Activated CD4-positive, alpha-beta T cell treated with anti-CD3 and anti-CD28 coated beads for 24 hours (primary cell): ENCODE results near the gene RPS6KA4.
"Not testable (repeated sequence)": the region's sequence is repeated elsewhere in the genome, so short reads cannot be mapped to it uniquely, and the experiment has no call there.

ENCODE experiments used
- DNase-seq, 2 donors: peaks; one replicate each; pipeline ENCODE4 v3.0.0-alpha.2; 2020; ENCODE audit warnings: low read depth in 2 of 2

The RPS6KA4 gene

DNA sequence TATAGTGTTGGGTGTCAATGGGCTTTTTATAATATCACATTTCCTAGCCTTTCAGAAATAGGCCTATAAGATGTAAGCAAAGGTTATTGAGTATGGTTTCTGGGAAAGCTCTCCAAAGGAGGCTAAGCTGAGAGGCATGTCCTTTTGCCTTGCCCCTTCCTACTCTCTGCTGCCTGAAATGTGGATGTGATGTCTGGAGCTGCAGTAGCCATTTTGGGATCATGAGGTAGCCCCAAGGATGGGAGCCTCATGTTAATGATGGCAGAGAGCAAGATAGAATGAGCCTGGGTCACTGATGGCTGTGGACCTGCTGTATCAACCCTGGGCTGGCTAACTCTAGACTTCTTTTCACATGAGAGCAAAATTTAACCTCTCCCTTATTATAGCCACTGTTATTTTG is 29.0 kb downstream of the RPS6KA4 start:
- DNase-seq = no peak

DNA sequence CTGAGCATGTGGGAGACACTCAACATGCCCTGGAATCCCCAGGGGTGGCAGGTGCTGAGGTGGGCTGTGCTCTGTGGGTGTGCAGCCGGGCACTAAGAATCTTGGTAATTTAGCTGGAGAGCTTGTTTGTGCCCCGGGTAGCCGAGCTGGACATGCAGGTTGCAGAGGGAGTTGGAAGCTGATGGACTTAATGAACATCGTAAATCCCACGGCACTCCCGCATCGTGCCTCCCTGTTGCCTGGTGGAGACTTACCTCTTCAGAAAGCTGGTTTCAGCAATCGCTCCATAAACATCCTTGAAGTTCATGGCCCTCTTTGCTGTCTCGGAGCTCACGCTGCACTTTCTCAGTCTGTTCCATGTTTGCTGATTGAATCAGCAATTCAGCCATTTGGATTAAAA is 29.9 kb downstream of the RPS6KA4 start:
- DNase-seq = no peak

DNA sequence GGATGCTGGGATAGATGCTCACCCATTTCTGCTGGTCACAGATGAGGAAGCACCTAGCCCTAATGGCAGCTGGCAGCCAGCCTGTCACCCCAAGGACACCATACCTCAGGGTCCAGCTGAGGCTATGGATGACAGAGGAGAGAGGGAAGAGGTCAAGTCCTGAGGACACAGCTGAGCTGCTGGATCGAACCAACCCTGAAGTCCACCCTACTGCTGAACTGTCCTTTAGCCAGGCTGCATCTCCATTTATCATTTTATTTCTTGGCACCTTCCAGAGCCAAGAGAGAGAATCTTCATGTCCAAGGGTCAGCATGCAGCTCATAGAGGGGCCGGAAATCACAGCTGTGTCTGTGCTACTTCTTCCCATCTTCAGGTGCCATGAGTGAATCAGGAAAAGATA is 30.9 kb downstream of the RPS6KA4 start:
- DNase-seq = no peak

DNA sequence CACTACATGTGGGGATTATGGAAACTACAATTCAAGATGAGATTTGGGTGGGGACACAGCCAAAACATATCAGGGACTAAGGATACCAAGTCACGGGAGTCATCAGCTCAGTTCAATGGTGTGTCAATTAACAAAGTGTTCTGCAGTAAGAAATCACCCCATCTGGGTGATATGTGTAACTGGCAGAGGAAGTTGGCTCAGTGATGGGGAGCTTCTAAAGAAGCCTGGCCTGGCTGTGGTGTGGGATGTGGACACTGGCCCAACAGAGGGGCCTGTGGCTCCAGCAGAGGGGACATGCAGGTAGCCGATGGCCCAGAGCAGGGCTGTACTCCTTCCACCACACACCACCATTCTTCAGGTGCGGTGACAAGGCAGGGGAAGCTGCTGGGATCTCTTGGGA is 31.6 kb downstream of the RPS6KA4 start:
- DNase-seq = no peak

DNA sequence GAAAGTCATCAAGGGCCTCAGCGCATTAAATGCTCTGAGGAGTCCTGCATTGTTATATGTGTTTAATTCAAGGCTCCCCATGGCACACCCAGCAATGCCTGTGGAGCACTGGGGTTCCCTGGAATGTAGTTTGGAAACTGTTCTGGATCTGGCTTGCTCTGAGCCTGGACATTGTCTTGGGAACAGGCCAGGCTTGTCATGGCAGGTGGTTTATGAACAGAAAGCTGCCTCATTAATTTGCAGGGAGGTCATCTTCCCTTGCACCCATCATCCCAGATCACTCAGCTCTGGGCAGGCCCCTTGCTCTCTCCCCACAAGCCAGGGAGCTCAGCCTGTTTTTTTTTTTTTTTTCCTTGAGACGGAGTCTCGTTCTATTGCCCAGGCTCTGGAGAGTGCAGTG is 32.9 kb downstream of the RPS6KA4 start:
- no peak for DNase-seq

DNA sequence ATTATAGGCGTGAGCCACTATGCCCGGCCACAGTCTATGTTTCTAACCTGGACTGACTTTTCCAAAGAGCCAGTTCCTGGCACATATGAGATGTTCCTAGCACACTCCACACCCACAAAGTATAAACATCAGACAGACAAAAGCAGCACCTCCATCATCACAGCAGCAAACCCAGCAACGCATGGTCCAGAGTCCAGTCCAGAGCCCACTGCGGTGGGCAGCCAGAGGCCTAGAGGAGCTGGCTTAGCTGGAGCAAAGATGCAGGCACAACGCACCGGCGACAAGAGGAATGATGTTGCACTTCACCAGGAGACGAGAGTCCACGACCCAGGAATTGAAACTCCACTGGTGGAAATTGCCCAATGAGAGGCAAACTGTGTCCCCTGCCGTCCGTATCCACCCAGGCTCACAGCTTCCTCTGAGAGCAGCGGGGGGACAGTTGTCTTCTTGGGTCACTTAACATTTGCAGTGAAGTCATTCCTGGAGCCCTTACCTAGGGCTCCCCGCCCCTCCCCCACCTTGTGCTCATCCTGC is 36.6 kb downstream of the RPS6KA4 start:
- DNase-seq = no peak

DNA sequence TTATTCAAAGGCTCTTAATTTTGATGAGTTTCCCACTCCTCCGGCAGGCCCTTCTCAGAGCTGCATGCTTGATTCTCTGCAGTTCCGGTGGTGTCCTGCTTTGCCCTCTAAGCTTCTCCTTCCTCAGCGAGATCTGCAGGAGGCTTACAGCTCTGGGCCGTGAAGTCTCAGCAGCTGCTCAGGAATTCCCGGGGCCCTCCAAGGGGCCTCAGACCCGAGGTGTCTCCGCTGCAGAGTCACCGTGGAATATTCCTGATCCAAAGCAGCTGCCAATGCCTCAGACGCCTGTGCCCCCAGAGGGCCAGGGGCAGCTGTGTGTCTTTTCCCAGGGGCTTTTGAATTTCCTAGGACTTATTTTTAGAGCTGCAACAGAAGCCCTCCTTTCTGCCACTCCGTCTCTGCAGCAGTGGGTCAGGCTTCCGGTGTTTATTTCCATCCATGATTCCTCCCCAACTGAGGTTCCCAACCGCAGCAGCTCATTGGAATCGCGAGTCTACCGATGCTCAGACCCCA is 37.2 kb downstream of the RPS6KA4 start:
- DNase-seq = no peak

DNA sequence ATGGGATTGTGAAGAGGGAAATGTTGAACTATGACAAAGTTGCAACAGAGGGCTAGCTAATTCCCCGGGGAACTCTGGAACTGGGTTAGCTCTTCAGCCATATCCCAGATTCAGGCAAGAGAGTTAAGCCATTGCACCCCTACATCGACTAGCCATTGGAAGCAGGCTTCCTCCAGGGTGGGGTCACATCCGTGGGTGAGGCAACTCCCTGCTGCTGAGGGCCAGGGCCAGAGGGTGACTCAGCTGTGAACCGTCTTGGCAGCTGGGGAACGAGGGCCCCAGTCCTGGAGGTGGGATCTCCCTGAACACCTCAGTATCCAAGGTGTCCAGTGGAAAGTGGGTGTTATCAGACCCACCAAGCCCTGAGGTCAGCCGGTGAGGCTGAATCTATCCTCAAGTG is 41.1 kb downstream of the RPS6KA4 start:
- DNase-seq = no peak

DNA sequence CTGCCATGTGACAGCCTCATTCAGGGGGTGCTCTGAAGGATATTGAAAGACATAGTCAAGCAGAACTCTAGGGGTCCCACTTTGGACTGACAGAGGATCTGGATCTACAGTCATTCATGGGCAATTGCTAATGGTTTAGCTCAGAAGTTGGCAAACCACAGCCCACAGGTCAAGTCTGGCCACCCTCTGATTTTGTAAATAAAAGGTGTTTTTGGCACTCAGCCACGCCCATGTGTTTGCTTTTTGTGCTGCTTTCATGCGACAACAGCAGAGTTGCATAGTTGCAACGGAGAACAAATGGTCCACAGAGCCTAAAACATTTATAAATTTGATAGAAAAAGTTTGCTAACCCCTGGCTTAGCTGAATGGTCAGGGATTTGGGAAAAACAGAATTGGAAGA is 41.7 kb downstream of the RPS6KA4 start:
- DNase-seq = no peak

DNA sequence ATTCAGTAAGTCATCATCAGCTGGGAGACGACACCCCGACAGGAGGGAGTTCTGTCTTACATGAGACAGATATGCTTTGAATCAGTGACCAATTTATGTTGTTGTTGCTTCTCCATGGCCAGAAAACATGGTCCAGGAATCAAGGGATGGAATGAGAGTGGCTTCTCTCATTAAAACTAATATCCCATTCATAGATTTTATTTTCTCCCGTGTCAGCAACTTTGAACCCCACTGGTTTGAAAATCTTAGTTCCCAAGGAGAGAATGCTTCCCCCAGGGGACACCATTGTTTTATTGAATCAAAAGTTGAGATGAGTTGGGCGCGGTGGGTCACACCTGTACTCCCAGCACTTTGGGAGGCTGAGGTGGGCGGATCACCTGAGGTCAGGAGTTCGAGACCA is 42.8 kb downstream of the RPS6KA4 start:
- DNase-seq = no peak

DNA sequence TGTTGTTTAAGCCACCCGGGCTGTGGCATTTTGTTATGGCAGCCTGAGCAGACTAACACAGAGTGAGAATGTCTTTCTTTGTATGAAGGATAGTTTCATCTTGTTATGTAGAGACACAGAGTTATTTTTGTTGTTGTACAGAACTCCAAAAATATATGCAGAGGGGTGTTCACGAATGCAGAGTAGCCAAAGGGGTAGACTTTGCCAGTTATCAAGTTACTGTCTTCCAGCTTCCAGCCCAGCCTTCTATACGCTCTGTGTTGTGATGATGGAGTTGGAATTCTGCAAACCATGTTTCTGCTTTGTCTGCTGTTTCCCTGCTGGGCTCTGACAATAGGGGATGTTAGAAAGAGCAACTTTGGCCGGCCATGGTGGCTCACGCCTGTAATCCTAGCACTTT is 44.1 kb downstream of the RPS6KA4 start:
- no peak for DNase-seq

DNA sequence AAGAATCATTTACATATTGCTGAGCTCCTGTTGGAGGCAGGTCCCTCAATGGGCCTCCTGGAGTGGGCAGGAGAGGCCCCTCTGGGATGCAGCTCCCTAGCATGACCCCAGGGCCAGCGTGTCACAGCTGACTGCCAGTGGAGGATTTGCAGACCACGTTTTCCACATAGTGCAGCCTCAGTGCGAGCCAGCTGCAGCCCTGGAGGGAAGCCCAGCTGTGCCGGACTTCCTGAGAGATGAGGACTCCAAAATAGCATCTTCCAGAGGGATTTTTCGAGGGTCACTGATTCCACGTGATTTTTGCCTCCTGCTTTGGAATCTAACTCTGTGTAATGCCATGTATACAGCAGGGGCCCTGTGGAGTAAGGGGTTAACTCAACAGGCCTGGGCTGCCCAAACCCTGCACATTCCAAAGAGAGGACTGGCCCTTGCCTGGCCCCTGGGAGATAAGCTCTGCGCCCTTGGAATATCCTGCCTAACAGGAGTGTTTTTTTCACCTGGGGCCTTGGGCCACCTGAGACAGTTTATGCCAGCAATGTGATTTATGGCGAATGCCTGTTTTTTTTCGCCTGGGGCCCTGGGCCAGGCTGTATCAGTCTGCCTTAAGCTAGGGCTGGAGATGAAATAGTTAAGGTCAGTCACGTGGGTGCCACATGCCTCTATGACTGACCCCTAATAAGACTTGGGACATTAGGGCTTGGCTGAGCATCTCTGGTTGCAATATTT is 47.4 kb downstream of the RPS6KA4 start:
- DNase-seq = no peak

DNA sequence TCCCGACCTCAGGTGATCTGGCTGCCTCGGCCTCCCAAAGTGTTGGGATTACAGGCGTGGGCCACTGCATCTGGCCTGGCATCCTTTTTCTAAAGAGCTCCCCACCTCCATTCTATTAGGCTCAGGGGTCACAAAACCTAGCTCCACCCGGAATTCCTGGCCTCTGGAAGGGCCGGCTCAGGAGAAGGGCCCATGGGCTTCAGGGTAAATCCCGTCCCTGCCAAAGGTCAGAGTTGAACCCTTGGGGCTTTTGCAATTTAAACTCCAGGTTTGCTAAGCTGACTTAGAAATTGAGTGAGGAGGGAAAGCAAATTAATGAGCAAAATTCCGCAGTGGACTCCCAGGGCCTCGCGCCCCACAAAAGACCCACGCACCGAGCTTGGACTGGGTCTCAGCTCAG is 48.3 kb downstream of the RPS6KA4 start:
- no peak for DNase-seq

DNA sequence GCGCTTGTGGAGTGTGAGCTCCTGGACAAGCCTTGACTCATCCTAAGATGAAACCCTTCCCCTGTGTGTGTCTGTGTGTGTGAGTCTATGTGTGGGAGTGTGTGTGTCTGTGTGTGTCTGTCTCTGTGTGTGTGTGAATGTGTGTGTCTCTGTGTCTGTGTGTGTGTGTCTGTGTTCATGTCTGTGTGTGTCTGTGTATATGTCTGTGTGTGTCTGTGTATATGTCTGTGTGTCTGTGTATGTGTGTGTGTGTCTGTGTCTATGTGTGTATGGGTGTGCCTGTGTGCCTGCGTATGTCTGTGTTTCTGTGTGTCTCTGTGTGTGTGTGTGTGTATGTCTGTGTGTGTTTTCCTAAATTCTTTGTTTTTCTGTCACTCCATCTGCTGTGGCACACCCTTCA is 48.7 kb downstream of the RPS6KA4 start:
- no peak for DNase-seq

DNA sequence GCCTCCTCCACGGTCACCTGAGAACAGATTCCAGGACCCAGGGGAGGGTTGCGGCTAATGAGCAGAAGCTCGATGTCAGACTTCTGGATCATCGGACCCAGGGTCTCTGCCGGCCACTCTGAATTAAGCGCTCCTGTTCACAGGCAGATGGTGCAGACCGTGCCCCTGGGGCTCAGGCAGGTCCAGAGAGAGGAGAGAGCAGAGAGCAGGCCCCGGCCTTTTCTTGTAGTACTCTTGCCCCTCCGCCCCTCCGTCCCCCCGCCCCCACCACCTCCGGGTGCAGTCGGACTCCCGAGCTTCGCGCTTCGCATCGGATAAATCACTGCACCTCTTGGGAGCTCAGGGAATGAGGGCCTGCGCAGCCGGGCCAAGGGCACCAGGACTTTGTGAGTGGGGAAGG is 50.3 kb downstream of the RPS6KA4 start:
- no peak for DNase-seq

DNA sequence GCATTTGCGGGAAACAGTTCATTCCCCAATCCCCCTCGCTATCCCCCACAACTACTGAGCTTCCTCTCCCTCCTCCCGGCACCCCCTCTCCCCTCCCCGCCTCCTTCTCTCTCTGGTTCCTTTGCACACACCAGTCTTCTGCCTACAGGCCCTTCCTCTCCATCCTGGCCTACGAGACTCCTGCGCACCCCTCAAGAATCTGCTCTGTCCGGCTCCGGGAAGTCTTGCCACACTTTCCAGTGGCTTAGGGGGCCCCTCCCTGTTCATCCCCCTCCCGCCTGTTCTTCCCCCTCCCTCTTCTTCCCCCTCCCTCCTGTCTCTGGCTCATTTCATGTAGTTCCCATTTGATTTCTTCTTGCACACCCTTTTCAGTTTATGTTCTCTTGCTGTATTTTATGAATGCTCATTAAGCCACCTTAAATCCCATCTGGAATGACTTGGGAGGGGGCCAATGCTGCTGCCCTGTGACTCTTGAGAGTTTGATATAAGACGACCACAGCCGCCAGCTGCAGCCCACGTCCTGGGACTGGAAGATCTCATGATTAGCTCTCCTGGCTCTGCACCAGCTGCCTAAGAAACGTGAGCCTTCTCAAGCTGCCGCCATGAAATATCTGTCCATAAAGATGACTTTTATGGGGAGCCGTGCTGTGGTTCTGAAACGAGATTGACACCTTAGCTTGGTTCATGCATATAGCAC is 50.9 kb downstream of the RPS6KA4 start:
- DNase-seq = no peak

DNA sequence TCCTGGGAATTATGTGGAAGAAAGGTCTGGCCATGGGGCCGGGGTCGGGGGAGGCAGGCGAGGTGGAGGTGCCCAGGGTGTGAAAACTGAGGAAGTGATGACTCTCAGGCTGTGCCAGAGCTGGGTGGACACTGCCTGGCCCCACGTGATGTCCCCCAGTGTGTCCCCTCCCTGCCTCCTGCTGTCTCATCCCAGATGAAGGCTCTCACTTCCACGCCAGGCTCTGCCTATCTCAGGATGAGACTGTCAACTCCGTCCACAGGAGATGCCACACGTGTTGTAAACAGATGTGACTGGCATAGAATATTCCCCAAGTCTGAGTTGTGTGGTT is 51.4 kb downstream of the RPS6KA4 start:
- DNase-seq = no peak

DNA sequence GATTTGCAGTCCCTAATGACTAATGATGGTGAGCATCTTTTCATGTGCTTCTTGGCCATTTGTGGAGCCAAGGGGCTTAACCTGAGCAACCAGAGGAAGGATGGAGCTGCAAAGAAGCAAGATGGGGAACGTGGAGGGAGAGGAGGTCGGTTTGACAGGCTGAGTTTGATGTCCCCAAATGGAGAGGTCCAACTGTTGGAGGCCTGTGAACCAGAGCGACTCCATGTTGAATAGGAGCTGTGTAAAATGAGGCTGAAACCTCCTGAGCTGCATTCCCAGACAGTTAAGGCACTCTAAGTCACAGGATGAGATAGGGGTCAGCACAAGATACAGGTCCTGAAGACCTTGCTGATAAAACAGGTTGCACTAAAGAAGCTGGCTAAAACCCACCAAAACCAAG is 54.5 kb downstream of the RPS6KA4 start:
- DNase-seq = no peak

DNA sequence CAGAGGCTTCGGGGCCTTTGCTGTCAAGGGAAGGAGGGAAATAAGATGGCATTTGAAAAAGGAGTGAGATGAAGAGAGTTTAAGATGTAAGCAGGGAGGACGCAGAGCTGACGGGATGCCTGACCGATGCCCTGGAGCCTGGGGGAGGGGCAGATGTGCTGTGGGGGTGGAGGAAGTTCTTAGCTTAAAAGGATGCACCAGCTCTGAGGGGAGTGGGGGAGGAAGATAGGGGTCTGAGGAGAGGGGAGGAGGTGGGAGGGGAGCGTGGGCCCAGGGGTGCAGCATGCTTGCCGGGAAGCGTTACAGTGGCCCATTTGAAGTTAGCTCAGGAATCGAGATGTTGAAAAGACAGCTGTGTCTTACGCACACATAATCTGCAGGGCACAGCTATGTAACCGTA is 56.3 kb downstream of the RPS6KA4 start:
- no peak for DNase-seq

DNA sequence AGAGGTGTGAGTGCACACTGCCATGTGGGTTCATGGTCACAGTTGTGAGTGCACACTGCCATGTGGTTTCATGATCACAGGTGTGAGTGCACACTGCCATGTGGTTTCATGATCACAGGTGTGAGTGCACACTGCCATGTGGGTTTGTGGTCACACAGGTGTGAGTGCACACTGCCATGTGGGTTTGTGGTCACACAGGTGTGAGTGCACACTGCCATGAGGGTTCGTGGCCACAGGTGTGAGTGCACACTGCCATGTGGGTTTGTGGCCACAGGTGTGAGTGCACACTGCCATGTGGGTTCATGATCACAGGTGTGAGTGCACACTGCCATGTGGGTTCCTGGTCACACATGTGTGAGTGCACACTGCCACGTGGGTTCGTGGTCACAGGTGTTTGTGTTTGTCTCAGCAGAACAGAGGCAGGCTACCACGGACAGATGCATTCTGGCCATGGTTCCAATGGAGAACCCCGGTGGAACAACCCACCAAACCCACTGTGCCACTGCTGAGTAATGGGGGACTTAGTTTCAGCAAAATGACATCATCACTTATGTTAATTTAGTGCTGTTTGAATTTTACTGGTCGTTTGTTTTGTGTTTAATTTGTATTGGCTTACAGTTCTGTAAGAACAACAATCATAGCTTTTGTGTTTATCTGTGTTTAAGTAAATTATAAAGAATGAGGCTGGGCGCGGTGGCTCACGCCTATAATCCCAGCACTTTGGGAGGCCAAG is 57.2 kb downstream of the RPS6KA4 start:
- DNase-seq = no peak

DNA sequence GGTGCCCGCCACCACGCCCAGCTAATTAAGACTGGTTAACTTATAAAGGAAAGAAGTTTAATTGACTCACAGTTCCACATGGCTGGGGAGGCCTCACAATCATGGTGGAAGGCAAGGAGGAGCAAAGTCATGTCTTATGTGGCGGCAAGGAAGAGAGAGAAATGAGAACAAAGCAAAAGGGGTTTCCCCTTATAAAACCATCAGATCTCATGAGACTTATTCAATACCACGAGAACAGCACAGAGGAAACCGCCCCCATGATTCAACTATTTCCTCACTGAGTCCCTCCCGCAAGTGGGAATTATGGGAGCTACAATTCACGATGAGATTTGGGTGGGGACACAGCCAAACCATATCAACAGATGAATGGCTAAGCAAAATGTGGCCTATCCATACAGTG is 59.3 kb downstream of the RPS6KA4 start:
- not testable (repeated sequence) for DNase-seq

DNA sequence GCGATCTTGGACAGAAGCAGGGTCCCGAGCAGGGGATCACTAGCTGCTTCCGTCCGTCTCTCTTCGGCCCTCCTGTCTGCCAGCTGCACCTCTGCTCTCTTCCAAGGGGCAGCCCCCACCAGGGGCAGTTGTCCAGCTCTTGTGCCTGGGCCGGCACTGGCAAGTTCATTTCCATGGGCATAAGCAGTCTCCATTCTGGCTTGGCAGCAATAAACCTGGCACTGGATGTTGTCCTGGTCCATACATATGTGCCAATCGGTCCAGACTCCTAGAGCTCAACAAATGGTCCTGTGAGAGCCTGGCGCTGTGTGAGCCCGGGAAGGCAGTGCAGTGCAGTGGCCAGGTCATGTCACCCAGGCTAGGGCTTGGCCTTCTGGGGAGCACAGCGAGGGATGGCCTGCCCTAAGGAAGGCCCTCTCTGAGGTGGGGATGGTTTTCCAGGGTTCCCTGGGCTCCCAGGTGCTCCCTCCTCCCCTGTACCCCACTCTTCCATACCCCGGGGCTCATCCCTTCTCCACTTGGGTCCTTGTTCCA is 60.4 kb downstream of the RPS6KA4 start:
- no peak for DNase-seq
